Natural killer cell (primary cell): Measurements from ENCODE around the gene ATRNL1. TPM values are rescaled to one million over a fixed set of nuclear protein-coding genes. Genes with fewer than 3 reads are reported as not detected.

Experiments used
- ATAC-seq, 3 donors: fragments of 150-1000 bp in 2 of 3; fragments of 200-7000 bp in 1 of 3; cut with Tn5 transposase; 1 replicate in 1 of 3; 2 replicates in 2 of 3; pipeline ENCODE4 v1.10.0; 2021; ENCODE audit warnings: mild to moderate bottlenecking in 2 of 3, moderate library complexity in 2 of 3
- DNase-seq, 2 donors: peaks; one replicate each; pipeline versions ENCODE4 v3.0.0 to v3.0.0-alpha.2; 2013 to 2021; ENCODE audit warnings: mixed read lengths in 1 of 2
- H3K27ac ChIP-seq: one replicate; pipeline ENCODE4 v1.5.1; 2013; ENCODE audit warnings: mild to moderate bottlenecking, low read length
- H3K27me3 ChIP-seq: one replicate; pipeline ENCODE4 v1.6.1; 2013; ENCODE audit warnings: low read length; ENCODE audit not compliant: control insufficient read depth, insufficient read depth
- H3K36me3 ChIP-seq: one replicate; pipeline ENCODE4 v1.6.1; 2013; ENCODE audit warnings: low read length; ENCODE audit not compliant: control insufficient read depth, insufficient read depth
- H3K4me1 ChIP-seq: one replicate; pipeline ENCODE4 v1.6.1; 2013; ENCODE audit warnings: low read length; ENCODE audit not compliant: control insufficient read depth, insufficient read depth
- H3K4me3 ChIP-seq: one replicate; pipeline ENCODE4 v1.5.1; 2013; ENCODE audit warnings: low read length
- H3K9me3 ChIP-seq: one replicate; pipeline ENCODE4 v1.6.1; 2013; ENCODE audit warnings: low read length; ENCODE audit not compliant: control insufficient read depth, insufficient read depth
- H3K27ac Mint-ChIP-seq, 2 donors: one replicate each; pipeline ENCODE4 v1.8.0; 2022; ENCODE audit warnings: mild to moderate bottlenecking in 2 of 2, mixed read lengths in 2 of 2, moderate library complexity in 1 of 2
- H3K27me3 Mint-ChIP-seq, 2 donors: one replicate each; pipeline ENCODE4 v1.8.0; 2022; ENCODE audit warnings: low read depth in 2 of 2, mixed read lengths in 2 of 2
- H3K36me3 Mint-ChIP-seq: one replicate; pipeline ENCODE4 v1.8.0; 2022; ENCODE audit warnings: mixed read lengths
- H3K4me1 Mint-ChIP-seq, 2 donors: one replicate each; pipeline ENCODE4 v1.8.0; 2022; ENCODE audit warnings: mixed read lengths in 2 of 2
- H3K4me3 Mint-ChIP-seq: one replicate; pipeline ENCODE4 v1.8.0; 2022; ENCODE audit warnings: mild to moderate bottlenecking, moderate library complexity, mixed read lengths
- H3K9me3 Mint-ChIP-seq, 2 donors: one replicate each; pipeline ENCODE4 v1.8.0; 2022; ENCODE audit warnings: mixed read lengths in 2 of 2
- WGBS: methylation state at CpG from one replicate; pipeline ENCODE4 v1.1.7; 2013; ENCODE audit warnings: missing lambda C conversion rate; ENCODE audit not compliant: insufficient coverage; 5-methylcytosine and 5-hydroxymethylcytosine counted together
- intact Hi-C: fragments of 100-400 bp; cut with micrococcal nuclease; formaldehyde crosslinking; loops from one replicate; pipeline ENCODE4 v1.14.2; 2022
- total RNA-seq, 4 donors: library from RNA; stranded (reverse); fragments of 120-200 nt in 1 of 4; gene quantifications; one replicate each; pipeline versions ENCODE4 v1.2.3 to v1.2.4, GENCODE V29; 2013 to 2022
- TF ChIP-seq, protein P1 (sequence below): fragments of 200-600 bp; IDR thresholded peaks from one replicate; pipeline ENCODE4 v1.8.0; 2022; ENCODE audit warnings: antibody characterized with exemption

The ATRNL1 gene
- total RNA-seq, 3 donors from 2014 or later (not counting 1 experiment from before 2014, with no cell fraction given): not detected

DNA sequence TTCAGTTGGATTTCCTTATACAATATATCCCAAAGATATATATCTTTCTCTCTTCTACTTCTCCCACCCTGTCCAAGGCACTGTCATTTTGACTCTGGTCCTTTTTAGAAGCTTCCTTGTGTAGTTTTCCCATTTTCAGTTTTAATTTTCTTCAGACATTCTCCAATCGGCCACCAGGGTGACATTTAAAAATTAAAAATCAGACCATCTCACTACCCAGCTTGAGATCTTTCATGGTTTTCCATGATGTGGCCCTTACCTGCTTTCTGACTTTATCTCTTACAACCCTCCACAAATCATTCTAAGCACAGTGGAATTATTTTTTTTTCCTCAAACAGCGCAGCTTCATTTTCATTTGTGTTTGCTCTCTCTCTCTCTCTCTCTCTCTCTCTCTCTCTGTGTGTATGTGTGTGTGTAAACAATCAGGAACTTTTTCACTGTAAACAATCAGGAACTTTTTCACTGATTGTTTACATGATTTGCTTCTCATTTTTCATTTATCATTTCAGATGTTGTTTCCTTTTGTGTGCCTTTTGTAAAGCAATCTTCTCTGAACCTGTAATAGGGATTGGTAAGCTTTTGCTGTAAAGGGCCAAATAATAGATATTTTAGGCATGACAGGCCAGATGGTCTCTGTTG lies 348.9 kb downstream of the ATRNL1 start:
- no peak overlapping the region for H3K27ac ChIP-seq
- no peak for ATAC-seq
- H3K4me3 ChIP-seq: no peak overlapping the region
- TF ChIP-seq, protein P1, sequence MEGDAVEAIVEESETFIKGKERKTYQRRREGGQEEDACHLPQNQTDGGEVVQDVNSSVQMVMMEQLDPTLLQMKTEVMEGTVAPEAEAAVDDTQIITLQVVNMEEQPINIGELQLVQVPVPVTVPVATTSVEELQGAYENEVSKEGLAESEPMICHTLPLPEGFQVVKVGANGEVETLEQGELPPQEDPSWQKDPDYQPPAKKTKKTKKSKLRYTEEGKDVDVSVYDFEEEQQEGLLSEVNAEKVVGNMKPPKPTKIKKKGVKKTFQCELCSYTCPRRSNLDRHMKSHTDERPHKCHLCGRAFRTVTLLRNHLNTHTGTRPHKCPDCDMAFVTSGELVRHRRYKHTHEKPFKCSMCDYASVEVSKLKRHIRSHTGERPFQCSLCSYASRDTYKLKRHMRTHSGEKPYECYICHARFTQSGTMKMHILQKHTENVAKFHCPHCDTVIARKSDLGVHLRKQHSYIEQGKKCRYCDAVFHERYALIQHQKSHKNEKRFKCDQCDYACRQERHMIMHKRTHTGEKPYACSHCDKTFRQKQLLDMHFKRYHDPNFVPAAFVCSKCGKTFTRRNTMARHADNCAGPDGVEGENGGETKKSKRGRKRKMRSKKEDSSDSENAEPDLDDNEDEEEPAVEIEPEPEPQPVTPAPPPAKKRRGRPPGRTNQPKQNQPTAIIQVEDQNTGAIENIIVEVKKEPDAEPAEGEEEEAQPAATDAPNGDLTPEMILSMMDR: no peak
- no peaks in the 10 kb centered on the region for H3K9me3 ChIP-seq
- intact Hi-C loops: no loop called here
- Mint-ChIP-seq H3K9me3 (peaks cover under 1 to 4% of the 10 kb centered on the region in 2 donors), H3K27me3 (no peaks in the 10 kb centered on the region), H3K27ac (no peak overlapping the region), H3K4me3 (no peak overlapping the region), H3K4me1 (no peaks in the 10 kb centered on the region), H3K36me3 (no peaks in the 10 kb centered on the region)
- H3K4me1 ChIP-seq: no peaks in the 10 kb centered on the region
- WGBS: 61% methylated on average over 1 of the region's 2 CpGs
- H3K27me3 ChIP-seq: no peaks in the 10 kb centered on the region
- no peak for DNase-seq
- no peaks in the 10 kb centered on the region for H3K36me3 ChIP-seq

DNA sequence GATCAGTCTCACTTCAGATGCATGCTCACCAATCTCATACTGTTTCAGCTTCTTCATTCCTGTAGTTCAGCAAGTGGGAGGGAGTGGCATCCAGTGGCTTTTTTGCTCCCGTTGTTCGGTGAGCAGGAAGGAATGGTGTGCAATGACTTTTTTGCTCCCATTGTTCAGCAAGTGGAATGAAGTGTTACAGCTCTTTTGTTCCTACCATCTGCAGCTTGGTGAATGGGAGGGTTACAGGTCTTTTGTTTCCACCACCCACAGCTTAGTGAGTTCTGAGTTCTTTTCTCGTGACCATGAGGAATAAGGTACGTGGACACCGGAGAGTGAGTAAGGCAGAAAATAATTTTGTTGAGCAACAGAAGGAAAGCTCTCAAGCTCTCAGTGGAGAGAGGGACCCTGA lies 363.6 kb downstream of the ATRNL1 start:
- Histone ChIP-seq H3K36me3 (no peaks in the 10 kb centered on the region), H3K4me1 (no peaks in the 10 kb centered on the region), H3K27me3 (no peaks in the 10 kb centered on the region), H3K9me3 (no peaks in the 10 kb centered on the region), H3K4me3 (no peak overlapping the region), H3K27ac (no peak overlapping the region)
- H3K9me3 Mint-ChIP-seq: peaks cover 12 to 14% of the 10 kb centered on the region in 2 donors
- TF ChIP-seq, protein P1: no peak
- H3K4me3 Mint-ChIP-seq: no peak overlapping the region
- H3K27me3 Mint-ChIP-seq: no peaks in the 10 kb centered on the region
- ATAC-seq (no peak), DNase-seq (no peak)
- no peak overlapping the region for H3K27ac Mint-ChIP-seq
- no peaks in the 10 kb centered on the region for H3K36me3 Mint-ChIP-seq
- H3K4me1 Mint-ChIP-seq: no peaks in the 10 kb centered on the region
- WGBS: 96% methylated on average over 5 of the region's 5 CpGs
- intact Hi-C loops: no loop called here

DNA sequence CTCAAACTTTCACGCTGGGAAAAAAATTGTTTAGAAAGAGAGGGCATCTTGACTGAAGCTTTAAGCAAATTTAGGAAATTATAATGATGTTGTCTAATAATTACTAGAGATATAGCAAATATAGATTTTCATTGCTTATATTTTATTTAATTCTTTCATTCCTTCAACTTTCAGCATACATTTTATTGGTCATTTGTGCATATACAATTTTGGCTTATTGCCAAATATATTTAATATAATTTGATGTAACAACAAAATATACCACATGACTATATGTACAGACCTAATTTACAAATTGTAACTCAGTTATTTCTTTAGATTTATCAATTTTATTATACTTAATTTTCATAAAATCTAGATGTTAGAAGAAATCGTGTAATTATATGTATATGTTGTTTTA lies 390.1 kb downstream of the ATRNL1 start:
- intact Hi-C loops: no loop called here
- TF ChIP-seq, protein P1: no peak
- no CpG with 5 or more reads among the region's 2 CpGs for WGBS
- DNase-seq (no peak), ATAC-seq (no peak)
- Histone ChIP-seq H3K9me3 (no peaks in the 10 kb centered on the region), H3K27ac (no peak overlapping the region), H3K4me1 (no peaks in the 10 kb centered on the region), H3K27me3 (no peaks in the 10 kb centered on the region), H3K36me3 (no peaks in the 10 kb centered on the region), H3K4me3 (no peak overlapping the region)
- Mint-ChIP-seq H3K9me3 (peaks cover 2 to 4% of the 10 kb centered on the region in 2 donors), H3K27ac (no peak overlapping the region), H3K27me3 (no peaks in the 10 kb centered on the region), H3K4me1 (no peaks in the 10 kb centered on the region), H3K36me3 (no peaks in the 10 kb centered on the region), H3K4me3 (no peak overlapping the region)
